Kidney (tissue), 14 donors: Measurements from ENCODE around the gene ZNF487. TPM values are rescaled to one million over a fixed set of nuclear protein-coding genes. Genes with fewer than 3 reads are reported as not detected.
A peak's percentile ranks its signal among the peaks of the same experiment; 100 is the strongest.
"Not testable (repeated sequence)": the region's sequence is repeated elsewhere in the genome, so short reads cannot be mapped to it uniquely, and the experiment has no call there.

Experiments
- DNase-seq, 5 donors: peaks; one replicate each; pipeline ENCODE4 v3.0.0-alpha.2; 2013 to 2020
- FAIRE-seq: peaks from 2 replicates; lab custom pipeline; 2012; peaks lifted over from hg19 to GRCh38; lab: Jason Lieb, UNC
- H3K27ac ChIP-seq, 2 donors: one replicate each; pipeline ENCODE4 v1.7.0; 2013; ENCODE audit warnings: low read depth in 2 of 2, low read length in 2 of 2, inconsistent platforms in 1 of 2
- H3K27me3 ChIP-seq: one replicate; pipeline ENCODE4 v1.7.1; 2013; ENCODE audit warnings: low read length, inconsistent platforms; ENCODE audit not compliant: control insufficient read depth, insufficient read depth
- H3K36me3 ChIP-seq, 3 donors: one replicate each; pipeline versions ENCODE4 v1.7.0 to v1.7.1; 2013; ENCODE audit warnings: low read length in 3 of 3, control low read depth in 1 of 3, inconsistent platforms in 1 of 3; ENCODE audit not compliant: insufficient read depth in 3 of 3, control insufficient read depth in 2 of 3
- H3K4me1 ChIP-seq, 3 donors: one replicate each; pipeline versions ENCODE4 v1.7.0 to v1.7.1; 2013; ENCODE audit warnings: low read length in 3 of 3, inconsistent platforms in 1 of 3, low read depth in 1 of 3; ENCODE audit not compliant: control insufficient read depth in 2 of 3, insufficient read depth in 2 of 3
- H3K4me3 ChIP-seq, 3 donors: one replicate each; pipeline versions ENCODE4 v1.7.0 to v1.8.1; 2013; ENCODE audit warnings: low read length in 3 of 3, control low read depth in 1 of 3, inconsistent platforms in 1 of 3
- H3K9ac ChIP-seq, 3 donors: one replicate each; pipeline versions ENCODE4 v1.7.0 to v1.7.1; 2013; ENCODE audit warnings: low read length in 3 of 3, control low read depth in 1 of 3, inconsistent platforms in 1 of 3
- H3K9me3 ChIP-seq, 3 donors: one replicate each; pipeline versions ENCODE4 v1.7.0 to v1.7.1; 2013; ENCODE audit warnings: low read length in 3 of 3, control low read depth in 1 of 3, inconsistent platforms in 1 of 3; ENCODE audit not compliant: control insufficient read depth in 2 of 3, insufficient read depth in 1 of 3
- intact Hi-C: fragments of 100-400 bp; cut with DNase I; formaldehyde crosslinking; loops from one replicate; pipeline ENCODE4 v1.11.1; 2022
- polyA plus RNA-seq: library from polyadenylated mRNA; stranded (reverse); fragments of 350-450 nt; fragmentation: Illumina TruSeq; extraction: RNeasy Lipid Tissue Mini Kit (QIAGEN cat#74804); gene quantifications from one replicate; pipeline ENCODE4 v1.2.3, GENCODE V29; 2014; ENCODE audit warnings: low read depth, low replicate concordance; ENCODE audit not compliant: insufficient read depth
- total RNA-seq: library from RNA; stranded (reverse); fragmentation: NEBNext Ultra II Directional; extraction: Animal tissue kit (Norgen Biotek cat#: 25700); gene quantifications from one replicate; pipeline ENCODE4 v1.2.1, GENCODE V29; 2021
- TF ChIP-seq, protein P1 (sequence below): IDR thresholded peaks from 3 replicates; pipeline ENCODE4 v1.5.1; 2012; ENCODE audit warnings: mild to moderate bottlenecking, moderate library complexity, borderline replicate concordance; ENCODE audit not compliant: insufficient read depth; ENCODE audit errors: extremely low read depth
- donor health status: control.
- donor health status: control.
- donor health status: control.
- donor health status: control.
- donor health status: control.
- donor health status: DM: yes; HTN: yes; CAD: no.
- donor health status: Normal renal cell carcinoma (clear cell type).

ZNF487 gene
- total and polyA plus RNA-seq, 2 donors from 2014 or later = 7.1 to 9.7 TPM

DNA sequence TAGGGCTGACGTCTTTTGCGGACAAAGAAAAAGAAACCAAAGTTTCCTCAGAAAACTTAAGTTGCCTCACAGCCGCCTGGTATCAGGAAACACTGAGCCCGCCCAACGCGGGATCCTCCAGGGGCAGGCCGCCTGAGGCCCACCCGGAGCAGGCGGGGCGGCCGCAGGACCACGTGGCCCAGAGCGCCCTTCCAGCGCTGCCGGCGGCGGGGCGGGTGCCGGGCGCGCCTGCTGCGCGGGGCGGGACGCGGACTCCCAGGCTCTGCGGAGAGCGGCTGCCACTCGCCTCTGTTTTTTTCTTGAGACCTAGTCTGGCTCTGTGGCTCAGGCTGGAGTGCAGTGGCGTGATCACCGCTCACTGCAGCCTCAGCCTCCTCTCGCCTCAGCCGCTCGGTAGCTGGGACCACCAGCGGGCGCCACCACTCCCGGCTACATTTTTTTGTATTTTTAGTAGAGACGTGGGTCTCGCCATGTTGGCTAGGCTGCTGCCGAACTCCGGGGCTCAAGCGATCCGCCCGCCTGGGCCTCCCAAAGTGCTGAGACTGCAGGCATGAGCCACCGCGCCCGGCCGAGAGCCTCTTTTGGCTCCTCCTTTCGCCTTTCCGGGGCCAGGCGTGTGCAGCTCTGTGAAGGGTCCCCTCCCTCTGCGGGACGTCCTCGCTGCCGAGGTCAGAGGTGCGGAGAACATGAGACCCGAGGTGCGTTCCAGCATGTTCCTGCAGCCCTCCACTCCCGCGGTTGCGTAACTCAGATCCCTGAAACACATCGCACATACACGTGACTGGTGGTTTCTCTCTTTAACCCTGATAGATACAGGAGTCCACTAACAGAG is 16.3 kb upstream of the ZNF487 start:
- peak; percentile 88 to 96 (median 91) for DNase-seq
- no peak for FAIRE-seq
- Histone ChIP-seq H3K36me3 (no peaks in the 10 kb centered on the region), H3K27ac (peak overlapping the region; percentile 93 to 94), H3K4me1 (peaks cover 0 to 3% (median 0%) of the 10 kb centered on the region in 3 donors), H3K27me3 (no peaks in the 10 kb centered on the region), H3K9ac (peak overlapping the region; percentile 52 to 61 (median 56)), H3K4me3 (peak overlapping the region; percentile 52 to 67 (median 55)), H3K9me3 (no peaks in the 10 kb centered on the region)
- TF ChIP-seq, protein P1, sequence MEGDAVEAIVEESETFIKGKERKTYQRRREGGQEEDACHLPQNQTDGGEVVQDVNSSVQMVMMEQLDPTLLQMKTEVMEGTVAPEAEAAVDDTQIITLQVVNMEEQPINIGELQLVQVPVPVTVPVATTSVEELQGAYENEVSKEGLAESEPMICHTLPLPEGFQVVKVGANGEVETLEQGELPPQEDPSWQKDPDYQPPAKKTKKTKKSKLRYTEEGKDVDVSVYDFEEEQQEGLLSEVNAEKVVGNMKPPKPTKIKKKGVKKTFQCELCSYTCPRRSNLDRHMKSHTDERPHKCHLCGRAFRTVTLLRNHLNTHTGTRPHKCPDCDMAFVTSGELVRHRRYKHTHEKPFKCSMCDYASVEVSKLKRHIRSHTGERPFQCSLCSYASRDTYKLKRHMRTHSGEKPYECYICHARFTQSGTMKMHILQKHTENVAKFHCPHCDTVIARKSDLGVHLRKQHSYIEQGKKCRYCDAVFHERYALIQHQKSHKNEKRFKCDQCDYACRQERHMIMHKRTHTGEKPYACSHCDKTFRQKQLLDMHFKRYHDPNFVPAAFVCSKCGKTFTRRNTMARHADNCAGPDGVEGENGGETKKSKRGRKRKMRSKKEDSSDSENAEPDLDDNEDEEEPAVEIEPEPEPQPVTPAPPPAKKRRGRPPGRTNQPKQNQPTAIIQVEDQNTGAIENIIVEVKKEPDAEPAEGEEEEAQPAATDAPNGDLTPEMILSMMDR = no peak
- intact Hi-C loops = no loop called here

DNA sequence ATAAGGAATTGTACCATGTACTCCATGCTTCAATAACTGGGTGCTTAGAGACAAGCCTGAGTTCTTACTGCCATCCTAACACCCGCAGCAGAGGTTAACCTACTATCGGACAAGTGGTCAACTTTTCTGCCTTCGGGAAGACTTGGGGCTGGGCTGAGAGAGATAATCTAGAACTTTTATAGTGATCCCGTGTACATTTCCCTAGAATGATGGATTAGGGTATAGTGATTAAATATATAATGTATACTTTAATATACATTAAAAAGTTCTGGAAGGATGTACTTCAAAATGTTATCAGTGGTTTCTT is 15.8 kb upstream of the ZNF487 start:
- Histone ChIP-seq H3K9ac (peak overlapping the region; percentile 52 to 61 (median 56)), H3K9me3 (no peaks in the 10 kb centered on the region), H3K36me3 (no peaks in the 10 kb centered on the region), H3K4me1 (peaks cover 0 to 3% (median 0%) of the 10 kb centered on the region in 3 donors), H3K27ac (peak overlapping the region; percentile 93 to 94), H3K4me3 (peak overlapping the region; percentile 51 to 67 (median 55)), H3K27me3 (no peaks in the 10 kb centered on the region)
- DNase-seq (no peak), FAIRE-seq (no peak)
- intact Hi-C loops = no loop called here
- TF ChIP-seq, protein P1 = no peak

DNA sequence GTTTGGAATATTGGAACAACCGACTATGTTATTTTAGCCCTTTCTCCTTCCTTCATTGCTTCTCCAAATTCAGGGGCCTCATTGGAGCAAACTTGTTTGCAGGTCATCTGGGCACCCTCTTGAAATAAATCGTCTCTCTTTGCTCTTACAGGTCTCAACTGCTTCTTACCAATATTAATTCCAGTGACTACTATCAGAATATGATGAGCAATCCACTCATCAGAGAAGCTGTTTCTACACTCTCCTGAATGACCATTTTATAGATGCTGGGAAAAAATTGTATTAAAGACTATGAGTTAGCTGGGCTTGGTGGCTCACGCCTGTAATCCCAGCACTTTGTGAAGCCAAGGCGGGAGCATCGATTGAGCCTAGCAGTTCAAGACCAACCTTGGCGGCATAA is 15.4 kb upstream of the ZNF487 start:
- no peak for FAIRE-seq
- TF ChIP-seq, protein P1 = no peak
- Histone ChIP-seq H3K9ac (no peak overlapping the region), H3K27ac (peak overlapping the region in 1 of 2 donors; percentile 93), H3K4me3 (no peak overlapping the region), H3K9me3 (no peaks in the 10 kb centered on the region), H3K27me3 (no peaks in the 10 kb centered on the region), H3K4me1 (peaks cover 0 to 3% (median 0%) of the 10 kb centered on the region in 3 donors), H3K36me3 (no peaks in the 10 kb centered on the region)
- no peak for DNase-seq
- intact Hi-C loops = no loop called here

DNA sequence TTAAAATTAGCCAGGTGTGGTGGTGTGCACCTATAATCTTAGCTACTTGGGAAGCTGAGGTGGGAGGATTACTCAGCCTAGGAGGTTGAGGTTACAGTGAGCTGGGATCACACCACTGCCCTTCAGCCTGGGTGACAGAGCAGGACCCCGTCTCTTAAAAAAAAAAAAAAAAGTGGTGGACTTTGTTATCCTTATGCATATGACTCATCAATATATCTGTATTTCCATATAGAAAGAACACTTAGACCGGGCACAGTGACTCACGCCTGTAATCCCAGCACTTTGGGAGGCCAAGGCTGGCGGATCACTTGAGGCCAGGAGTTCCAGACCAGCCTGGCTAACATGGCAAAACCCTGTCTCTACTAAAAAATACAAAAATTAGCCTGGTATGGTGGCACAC is 15.0 kb upstream of the ZNF487 start:
- H3K27ac ChIP-seq, H3K4me3 ChIP-seq, DNase-seq, H3K36me3 ChIP-seq, H3K9me3 ChIP-seq, H3K4me1 ChIP-seq, FAIRE-seq, H3K27me3 ChIP-seq, intact Hi-C loops, H3K9ac ChIP-seq: not testable (repeated sequence)
